ENCODE data around the gene MOCS1. TPM values are rescaled to one million over a fixed set of nuclear protein-coding genes. Genes with fewer than 3 reads are reported as not detected.

Gene MOCS1
- polyA plus RNA-seq: 2.8 and 5.3 TPM in 2 replicates

DNA sequence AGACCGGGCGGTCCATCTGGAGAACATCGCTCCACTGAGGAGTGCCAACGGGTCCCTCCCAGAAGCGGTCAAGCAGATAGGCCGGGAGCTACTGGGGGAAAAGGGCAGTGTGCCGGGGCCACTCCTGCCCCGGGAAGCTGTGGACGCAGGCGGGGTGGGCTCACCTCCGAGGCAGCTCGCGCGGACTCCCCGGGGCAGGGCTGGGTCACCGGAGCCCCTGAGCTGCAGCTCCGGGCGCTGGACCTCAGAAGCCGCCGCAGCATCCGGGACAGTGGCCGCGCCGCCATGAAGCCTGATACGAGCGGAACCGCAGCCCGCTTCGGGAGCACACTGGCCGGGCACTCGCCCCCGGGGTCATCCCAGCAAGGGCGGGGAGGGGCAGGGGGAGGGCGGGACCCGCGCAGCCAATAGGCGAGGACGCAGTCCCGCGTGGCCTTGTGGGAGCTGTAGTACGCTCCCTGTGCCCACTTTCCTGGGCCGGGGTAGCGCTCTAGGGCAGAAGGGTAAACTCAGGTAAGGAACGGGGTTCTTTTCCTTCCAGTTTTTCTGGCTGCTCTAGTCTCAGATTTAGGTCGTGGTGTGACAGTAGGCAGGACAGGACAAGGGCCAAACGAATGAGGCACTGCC is at the start of gene MOCS1:
Gene MOCS1, minus strand, starts transcription at position 332 of the 627 bp plus-strand sequence. Its CDS starts 45 bp downstream, at position 287.

Other genes with a start within 250 kb of the MOCS1 start
- 0.30 and 3.4 TPM in 2 replicates for gene KIF6, start 209.1 kb downstream of the MOCS1 start, polyA plus RNA-seq
- 0.80 TPM in 1 of 2 replicates, not detected in the other for gene DAAM2, start 142.1 kb downstream of the MOCS1 start, polyA plus RNA-seq